AG04450 (cell line): ENCODE results near the gene SINHCAF. TPM values are rescaled to one million over a fixed set of nuclear protein-coding genes. Genes with fewer than 3 reads are reported as not detected.

ENCODE experiments used
- CTCF ChIA-PET: fragments of 300-600, 350-600 bp; formaldehyde crosslinking; extraction: SDS; loops from one replicate; lab custom pipeline; 2022; ENCODE audit warnings: antibody characterized with exemption, inconsistent platforms; lab: Charles Lee
- POLR2A ChIA-PET: fragments of 350-600 bp; formaldehyde crosslinking; extraction: SDS; loops from one replicate; lab custom pipeline; 2021; ENCODE audit warnings: antibody characterized with exemption, inconsistent platforms; lab: Yijun Ruan, JAX
- DNase-seq: peaks from one replicate; pipeline ENCODE4 v3.0.0-alpha.2; 2011; ENCODE audit warnings: low read depth, low spot score
- H3K27ac ChIP-seq: one replicate; pipeline ENCODE4 v1.5.1; 2012; ENCODE audit warnings: low read depth, low read length, control low read depth
- H3K27me3 ChIP-seq: one replicate; pipeline ENCODE4 v1.6.0; 2012; ENCODE audit warnings: low read length; ENCODE audit not compliant: control insufficient read depth, insufficient read depth
- H3K4me3 ChIP-seq: 2 replicates; pipeline ENCODE4 v1.5.1; 2011; ENCODE audit warnings: mild to moderate bottlenecking, low read depth, low read length, control low read depth
- H3K9me3 ChIP-seq: 2 replicates; pipeline ENCODE4 v1.5.1; 2012; ENCODE audit warnings: low read length; ENCODE audit not compliant: control insufficient read depth, insufficient read depth
- CTCF ChIP-seq: IDR thresholded peaks from 2 replicates; pipeline ENCODE4 v1.5.1; 2011; ENCODE audit warnings: low read depth, low read length, control low read depth, inconsistent platforms
- polyA plus RNA-seq: library from polyadenylated mRNA; depleted of rRNA; stranded (reverse); fragments of >200 nt; gene quantifications from 2 replicates; pipeline ENCODE4 v1.2.3, GENCODE V29; 2011

SINHCAF gene
- polyA plus RNA-seq, 1 experiment: 31.6 TPM

GRCh38 chr12:31322801-31323207 is 3.1 kb downstream of the SINHCAF start:
- H3K27ac ChIP-seq: peak overlapping the region; percentile 43
- DNase-seq: no peak
- ChIA-PET CTCF (interaction anchor here (0.6 to 1.4 kb wide), 4 partner anchors 8 to 99 kb away, joined by 3 to 6 read pairs (median 4); no protein-coding TSS in a partner anchor), POLR2A (interaction anchor here (0.8 kb wide), 1 partner anchor 268 kb away, joined by 3 read pairs; the partner anchor contains the start of gene DENND5B)
- peak overlapping the region; percentile 94 for H3K4me3 ChIP-seq
- peaks cover 3% of the 10 kb centered on the region; the same call in 1 of the 2 replicates for H3K9me3 ChIP-seq
- TF ChIP-seq CTCF: no peak
- H3K27me3 ChIP-seq: no peaks in the 10 kb centered on the region

GRCh38 chr12:31321897-31322228 is 4.1 kb downstream of the SINHCAF start:
- no peak for TF ChIP-seq CTCF
- no peak overlapping the region for H3K4me3 ChIP-seq
- H3K27me3 ChIP-seq: no peaks in the 10 kb centered on the region
- peaks cover 3% of the 10 kb centered on the region; the same call in 1 of the 2 replicates for H3K9me3 ChIP-seq
- DNase-seq: no peak
- H3K27ac ChIP-seq: no peak overlapping the region
- ChIA-PET CTCF (interaction anchor here (1.3 to 3.0 kb wide), 2 partner anchors 50 to 332 kb away, joined by 3 to 13 read pairs; no protein-coding TSS in a partner anchor), POLR2A (no interaction called here)

GRCh38 chr12:31321186-31321896 is 4.6 kb downstream of the SINHCAF start:
- DNase-seq: no peak
- ChIA-PET CTCF (interaction anchor here (1.3 to 3.0 kb wide), 2 partner anchors 50 to 332 kb away, joined by 3 to 13 read pairs; no protein-coding TSS in a partner anchor), POLR2A (interaction anchor here (0.6 kb wide), 1 partner anchor 243 kb away, joined by 5 read pairs; no protein-coding TSS in a partner anchor)
- Histone ChIP-seq H3K27me3 (no peaks in the 10 kb centered on the region), H3K4me3 (no peak overlapping the region), H3K9me3 (peaks cover 3% of the 10 kb centered on the region; the same call in 1 of the 2 replicates), H3K27ac (no peak overlapping the region)
- no peak for TF ChIP-seq CTCF

GRCh38 chr12:31318657-31319269 is 7.2 kb downstream of the SINHCAF start:
- DNase-seq: no peak
- H3K27ac ChIP-seq: no peak overlapping the region
- H3K4me3 ChIP-seq: no peak overlapping the region
- TF ChIP-seq CTCF: no peak
- CTCF ChIA-PET: interaction anchor here (0.5 kb wide), 1 partner anchor 474 kb away, joined by 5 read pairs; no protein-coding TSS in a partner anchor
- no peaks in the 10 kb centered on the region for H3K27me3 ChIP-seq
- H3K9me3 ChIP-seq: no peaks in the 10 kb centered on the region; the same call in 1 of the 2 replicates
- POLR2A ChIA-PET: no interaction called here
